Measurements from ENCODE around the gene CELA2B.
"Not testable (repeated sequence)": the region's sequence is repeated elsewhere in the genome, so short reads cannot be mapped to it uniquely, and the experiment has no call there.

Gene CELA2B

DNA sequence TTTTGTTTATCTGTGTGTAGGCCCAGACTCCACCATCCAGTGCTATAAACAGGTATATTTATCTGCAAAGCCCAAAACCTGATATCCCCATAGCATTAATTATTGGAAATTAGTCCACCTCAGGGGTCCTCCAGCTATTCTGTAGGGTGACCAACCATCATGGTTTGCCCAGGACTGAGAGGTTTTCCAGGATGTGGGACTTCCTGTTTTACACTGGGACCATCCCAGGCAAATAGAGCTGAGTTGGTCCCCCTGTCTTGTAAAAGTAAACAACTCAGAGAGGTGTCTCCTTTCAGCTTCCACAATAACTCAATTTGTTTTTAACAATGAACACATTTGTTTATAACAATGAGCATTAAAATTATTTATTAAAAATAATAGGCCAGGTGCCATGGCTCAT lies 7.8 kb upstream of the CELA2B start:
- DNase-seq (ENCODE audit: low read depth, low spot score) = no peak

DNA sequence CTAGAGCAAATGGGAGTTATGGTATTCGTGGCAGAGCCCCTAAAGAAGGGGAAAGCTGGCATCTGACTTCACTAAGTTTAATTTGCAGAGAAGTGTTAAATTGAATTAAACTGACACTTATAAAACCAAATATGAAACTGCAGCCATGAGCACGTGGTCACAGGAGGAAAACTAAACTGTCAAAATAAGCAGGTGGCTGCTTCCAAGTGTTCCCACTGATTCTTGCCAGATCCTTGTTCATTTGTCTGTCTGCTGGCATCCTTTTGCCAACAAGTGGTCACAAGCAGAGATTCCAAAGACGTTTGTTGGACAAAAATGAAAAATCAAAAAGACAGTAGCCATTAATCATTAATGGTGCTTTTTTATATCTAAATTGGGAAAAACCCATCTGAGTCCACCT lies 6.5 kb upstream of the CELA2B start:
- no peak for DNase-seq (ENCODE audit: low read depth, low spot score)

DNA sequence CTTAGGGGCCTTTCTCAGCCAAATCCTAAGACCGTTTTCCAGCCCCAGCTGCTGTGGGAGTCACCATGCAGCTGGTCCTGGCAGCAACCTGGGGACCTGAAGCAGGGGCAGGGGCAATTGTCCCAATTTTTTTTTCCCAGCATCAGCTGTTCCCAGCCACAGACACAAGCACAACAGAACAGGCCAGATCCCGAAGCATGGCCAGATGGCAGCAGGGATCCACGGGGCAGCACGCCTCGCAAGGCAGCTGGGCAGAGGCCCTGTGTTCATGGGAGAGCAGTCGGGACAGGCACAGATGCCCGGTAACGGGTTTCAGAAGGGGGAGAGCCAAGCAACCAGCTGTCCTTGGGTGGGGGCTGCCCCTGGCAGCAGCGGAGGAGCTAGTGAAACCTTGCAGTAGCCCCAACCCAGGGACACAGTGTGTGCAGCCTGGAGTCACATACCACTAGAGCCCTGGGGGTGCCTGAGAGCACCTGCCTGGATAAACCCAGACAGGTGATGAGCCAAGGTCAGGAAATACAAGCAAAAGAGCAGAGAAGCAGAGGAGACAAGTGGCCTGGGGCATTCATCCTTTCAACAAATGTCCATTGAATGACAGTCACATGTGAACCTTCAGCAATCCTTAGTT lies 6.0 kb upstream of the CELA2B start:
- DNase-seq (ENCODE audit: low read depth, low spot score) = not testable (repeated sequence)

DNA sequence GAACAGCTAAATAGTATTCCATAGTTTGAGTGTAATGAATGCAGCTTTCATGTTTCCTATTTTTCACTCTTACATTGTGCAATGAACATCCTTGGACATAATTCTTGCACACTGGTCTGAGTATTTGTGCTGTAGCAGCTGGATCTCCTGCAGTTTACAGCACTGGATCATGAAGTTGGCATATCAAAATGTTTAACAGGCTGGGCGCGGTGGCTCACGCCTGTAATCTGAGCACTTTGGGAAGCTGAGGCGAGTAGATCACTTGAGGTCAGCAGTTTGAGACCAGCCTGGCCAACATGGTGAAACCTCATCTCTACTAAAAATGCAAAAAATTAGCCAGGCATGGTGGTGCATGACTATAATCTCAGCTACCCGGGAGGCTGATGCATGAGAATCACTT lies 4.8 kb upstream of the CELA2B start:
- DNase-seq (ENCODE audit: low read depth, low spot score) = not testable (repeated sequence)

DNA sequence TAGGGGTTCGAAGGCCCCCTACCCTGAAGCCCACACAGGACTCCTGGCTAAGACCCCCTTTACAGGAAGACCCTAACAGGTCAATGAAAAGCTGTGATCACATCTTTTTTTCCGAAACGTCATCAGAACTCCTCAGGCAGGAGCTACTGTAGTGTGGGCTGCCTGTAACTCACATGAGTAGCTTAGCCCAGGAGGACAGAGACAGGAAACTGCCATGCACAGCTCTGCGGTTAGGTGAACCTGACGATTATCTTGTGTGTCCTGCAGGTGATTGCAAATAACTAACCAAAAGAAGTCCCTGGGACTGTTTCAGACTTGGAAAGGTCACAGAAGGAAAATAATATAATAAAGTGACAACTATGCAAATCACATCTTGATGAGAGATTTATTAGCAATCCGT lies 4.2 kb upstream of the CELA2B start:
- not testable (repeated sequence) for DNase-seq (ENCODE audit: low read depth, low spot score)

DNA sequence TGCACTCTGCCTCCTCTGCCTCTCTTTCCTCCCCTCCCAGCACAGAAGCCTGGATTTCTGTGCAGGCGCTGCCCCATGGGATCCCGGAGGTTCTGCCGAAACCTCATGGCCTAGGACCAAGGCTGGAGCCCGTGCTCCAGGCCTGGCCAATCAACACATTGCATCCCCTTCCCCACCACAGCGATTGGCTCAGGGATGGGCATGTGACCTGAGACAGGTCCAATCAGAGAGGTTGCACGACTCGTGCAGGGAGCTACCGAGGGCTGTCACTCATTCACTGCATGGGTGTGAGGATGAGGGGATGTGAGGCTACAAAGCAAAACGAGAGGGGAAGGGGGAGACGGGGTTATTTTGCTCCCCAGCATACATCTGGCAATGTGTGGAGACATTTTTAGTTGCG lies 3.3 kb upstream of the CELA2B start:
- no peak for DNase-seq (ENCODE audit: low read depth, low spot score)

DNA sequence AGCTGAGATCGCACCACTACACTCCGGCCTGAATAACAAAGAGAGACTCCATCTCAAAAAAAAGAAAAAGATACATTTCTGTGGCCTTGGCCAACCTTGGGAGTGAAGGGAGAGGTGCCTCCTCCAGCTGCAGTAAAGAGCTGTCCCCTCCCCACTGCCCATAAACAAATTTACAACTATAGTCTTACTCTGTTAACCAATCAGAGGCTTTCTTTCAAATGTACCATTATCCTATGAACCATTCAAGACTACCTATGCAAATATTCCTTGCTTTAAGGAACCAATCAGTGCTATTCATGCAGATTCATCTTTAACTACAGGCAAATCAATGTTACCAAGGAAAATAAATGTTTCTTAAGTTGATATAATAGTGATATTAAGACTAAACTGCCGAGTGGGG lies 1.0 kb downstream of the CELA2B start:
- DNase-seq (ENCODE audit: low read depth, low spot score) = no peak

DNA sequence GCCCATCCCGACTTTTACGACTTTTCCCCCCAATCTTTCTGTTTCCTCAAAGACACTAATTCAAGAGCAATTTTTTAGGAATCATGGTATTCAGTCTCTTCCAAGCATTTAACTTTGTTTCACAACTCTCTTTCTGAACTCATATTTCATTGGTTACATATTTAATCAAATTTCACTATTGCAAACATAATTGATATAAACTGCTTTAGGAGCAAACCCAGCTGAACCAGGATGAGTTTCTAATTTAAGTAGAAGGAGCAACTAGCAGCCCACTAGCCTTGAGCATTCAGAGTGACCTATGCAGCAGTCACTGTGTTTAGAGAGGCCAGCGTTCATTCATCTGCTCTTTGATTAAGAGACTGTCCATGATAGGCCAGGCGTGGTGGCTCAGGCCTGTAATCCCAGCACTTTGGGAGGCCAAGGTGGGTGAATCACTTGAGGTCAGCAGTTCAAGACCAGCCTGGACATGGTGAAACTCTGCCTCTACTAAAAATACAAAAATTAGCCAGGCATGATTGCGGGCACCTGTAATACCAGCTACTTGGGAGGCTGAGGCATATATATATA lies 1.8 kb downstream of the CELA2B start:
- no peak for DNase-seq (ENCODE audit: low read depth, low spot score)

DNA sequence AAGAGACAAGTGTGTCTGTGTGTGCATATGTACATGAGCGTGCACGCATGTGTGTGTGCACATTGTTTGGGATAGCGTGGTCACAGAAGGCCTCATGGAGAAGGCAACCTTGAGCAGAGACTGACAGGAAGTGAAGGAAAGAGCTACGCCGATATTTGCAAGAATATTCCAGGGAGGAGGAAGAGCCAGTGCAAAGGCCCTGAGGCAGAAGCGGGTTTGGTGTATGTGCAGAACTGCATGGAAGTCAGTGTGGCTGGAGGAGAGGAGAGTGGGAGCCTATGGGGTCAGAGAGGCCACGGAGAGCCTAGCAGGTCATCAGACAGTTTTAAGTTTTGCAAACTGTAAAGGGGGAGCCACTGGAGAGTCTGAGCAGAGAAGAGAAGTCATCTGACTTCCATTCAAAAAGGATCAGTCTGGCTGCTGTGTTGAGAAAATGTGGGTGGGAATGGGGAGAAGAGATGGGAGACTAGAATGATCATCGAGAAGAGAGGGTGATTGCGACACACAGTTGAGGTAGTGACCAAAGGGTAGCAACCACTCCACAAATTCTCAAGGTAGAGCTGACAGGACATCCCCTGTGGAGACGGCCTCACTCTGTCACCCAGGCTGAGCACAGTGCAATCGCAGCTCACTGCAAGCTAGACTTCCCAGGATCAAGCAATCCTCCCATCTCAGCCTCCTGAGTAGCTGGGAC lies 3.9 kb downstream of the CELA2B start:
- DNase-seq (ENCODE audit: low read depth, low spot score) = no peak

DNA sequence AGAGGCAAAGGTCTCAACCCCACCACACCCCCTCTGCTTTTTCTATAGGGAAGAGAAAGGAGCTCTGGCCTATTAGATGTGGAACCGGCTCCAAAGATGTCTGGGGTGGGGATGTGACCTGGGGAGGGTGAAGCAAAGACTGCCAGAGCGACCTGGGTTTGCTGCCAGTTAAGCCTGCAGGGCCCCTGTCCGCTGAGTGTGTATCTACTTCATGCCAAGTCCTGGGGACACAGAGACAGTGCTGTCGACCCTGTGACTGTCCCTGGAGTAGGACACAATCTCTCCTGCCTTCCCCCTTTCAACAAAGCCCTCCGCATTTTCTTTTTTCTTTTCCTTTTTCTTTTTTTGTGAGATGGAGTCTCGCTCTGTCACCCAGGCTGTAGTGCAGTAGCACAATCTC lies 6.6 kb downstream of the CELA2B start:
- not testable (repeated sequence) for DNase-seq (ENCODE audit: low read depth, low spot score)

DNA sequence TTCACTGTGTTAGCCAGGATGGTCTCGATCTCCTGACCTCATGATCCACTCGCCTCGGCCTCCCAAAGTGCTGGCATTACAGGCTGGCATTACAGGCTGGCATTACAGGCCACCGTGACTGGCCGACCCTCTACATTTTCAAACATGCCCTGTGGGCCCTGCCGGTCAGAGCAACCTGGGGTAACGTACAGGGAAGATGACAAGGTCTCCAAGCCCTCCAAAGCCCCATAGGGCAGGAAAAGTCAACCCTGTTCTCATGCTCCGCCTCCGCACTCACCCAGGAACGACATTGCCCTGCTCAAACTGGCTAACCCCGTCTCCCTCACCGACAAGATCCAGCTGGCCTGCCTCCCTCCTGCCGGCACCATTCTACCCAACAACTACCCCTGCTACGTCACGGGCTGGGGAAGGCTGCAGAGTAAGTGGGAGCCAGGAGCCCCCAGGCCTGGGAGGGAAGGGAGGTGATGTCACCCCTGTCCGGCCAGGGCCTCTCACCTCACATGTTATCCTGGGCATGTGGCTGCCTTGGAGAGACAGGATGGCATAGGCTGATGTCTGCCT lies 7.2 kb downstream of the CELA2B start:
- DNase-seq (ENCODE audit: low read depth, low spot score) = not testable (repeated sequence)

DNA sequence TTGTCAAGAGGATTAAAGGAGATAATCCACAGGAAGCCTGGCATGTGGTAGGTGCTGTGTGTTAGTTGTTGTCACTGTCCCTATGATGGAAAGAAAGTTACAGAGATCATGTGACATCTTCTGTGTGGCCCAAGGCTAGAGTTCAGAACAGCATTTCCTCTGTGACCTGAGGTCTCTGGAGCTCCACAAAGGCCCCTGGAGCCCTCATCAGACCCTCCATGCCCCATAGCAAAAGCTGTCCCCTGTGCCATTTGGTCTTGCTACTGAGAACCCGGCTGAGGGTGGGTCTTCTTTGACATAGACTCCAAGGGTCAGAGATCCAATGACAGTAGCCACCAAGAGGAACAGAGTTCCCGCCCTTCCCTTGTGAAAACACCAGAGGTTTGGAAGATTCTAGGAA lies 8.1 kb downstream of the CELA2B start:
- no peak for DNase-seq (ENCODE audit: low read depth, low spot score)

DNA sequence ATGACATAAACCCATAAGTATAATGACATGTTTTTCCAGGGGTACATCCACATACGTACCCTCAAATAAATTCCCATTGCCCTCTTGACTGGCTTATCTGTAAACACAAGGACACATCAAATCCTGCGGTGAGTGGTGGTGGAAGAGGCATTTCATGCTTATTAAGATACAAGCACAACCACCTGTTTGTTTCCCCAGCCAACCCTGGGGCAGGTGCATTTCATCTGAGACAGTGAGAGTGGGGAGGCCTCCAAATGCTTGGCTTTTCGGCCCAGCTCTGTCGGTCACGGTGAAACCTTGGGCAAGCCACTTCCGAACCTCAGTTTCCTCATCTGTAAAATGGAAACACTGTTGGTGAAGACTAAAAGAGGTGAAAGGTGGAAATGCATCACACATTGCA lies 8.5 kb downstream of the CELA2B start:
- DNase-seq (ENCODE audit: low read depth, low spot score) = not testable (repeated sequence)

DNA sequence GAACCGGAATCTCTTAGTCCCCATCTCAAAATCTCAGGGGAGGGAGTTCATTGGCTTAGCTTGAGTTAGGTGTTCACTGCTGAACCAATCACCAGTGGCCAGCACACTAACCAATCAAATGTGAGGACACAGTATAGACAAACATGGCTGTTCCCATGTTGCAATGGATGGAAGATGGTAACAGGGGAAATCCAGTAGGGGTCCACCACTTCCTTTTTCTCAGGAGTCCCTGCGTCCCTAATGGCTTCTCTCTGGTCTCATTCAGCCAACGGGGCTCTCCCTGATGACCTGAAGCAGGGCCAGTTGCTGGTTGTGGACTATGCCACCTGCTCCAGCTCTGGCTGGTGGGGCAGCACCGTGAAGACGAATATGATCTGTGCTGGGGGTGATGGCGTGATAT lies 9.7 kb downstream of the CELA2B start:
- DNase-seq (ENCODE audit: low read depth, low spot score) = no peak

DNA sequence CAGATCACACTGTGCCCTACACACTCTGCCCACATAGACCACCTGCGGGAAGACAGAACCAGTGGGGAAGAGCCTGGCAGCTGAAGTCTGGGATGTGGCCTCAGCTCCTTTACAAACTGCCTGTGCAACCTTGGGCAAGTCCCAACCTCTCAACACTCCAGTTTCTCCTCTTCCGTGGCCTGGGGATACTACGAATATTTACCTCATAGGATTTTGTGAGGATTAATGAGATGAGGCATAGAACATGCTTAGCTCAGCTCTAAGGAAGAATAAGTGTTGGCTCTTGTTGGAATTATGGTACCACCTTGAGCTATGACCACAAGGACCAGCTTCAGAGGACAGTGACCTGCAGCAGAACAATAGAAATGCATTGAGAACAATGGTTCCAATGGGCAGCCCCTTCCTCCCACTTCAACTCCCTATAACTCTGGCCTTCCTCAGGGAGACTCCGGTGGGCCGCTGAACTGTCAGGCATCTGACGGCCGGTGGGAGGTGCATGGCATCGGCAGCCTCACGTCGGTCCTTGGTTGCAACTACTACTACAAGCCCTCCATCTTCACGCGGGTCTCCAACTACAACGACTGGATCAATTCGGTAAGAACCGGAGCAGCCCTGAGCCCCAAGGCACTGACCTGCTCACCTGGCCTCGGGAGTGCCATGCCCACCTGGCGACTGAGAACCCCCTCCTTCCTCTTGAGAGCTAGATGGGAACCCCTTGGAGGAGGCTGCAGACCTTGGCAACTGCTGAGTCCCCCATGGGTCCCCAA lies 11.1 kb downstream of the CELA2B start:
- DNase-seq (ENCODE audit: low read depth, low spot score) = not testable (repeated sequence)

DNA sequence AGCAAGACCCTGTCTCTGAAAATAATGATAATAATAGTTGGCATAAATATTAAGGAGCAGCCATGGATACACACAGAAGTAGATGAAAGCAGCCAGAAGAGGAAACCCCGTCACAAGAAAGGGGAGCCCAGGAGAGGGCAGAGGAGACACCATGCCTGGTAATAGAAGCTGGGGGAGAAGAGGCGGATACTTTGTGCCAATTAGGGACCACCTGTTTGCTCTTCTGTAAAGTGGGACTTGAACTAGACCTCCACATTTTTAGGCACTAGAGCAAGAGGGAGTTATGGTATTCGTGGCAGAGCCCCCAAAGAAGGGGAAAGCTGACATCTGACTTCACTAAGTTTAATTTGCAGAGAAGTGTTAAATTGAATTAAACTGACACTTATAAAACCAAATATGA lies 12.5 kb downstream of the CELA2B start:
- DNase-seq (ENCODE audit: low read depth, low spot score) = no peak

DNA sequence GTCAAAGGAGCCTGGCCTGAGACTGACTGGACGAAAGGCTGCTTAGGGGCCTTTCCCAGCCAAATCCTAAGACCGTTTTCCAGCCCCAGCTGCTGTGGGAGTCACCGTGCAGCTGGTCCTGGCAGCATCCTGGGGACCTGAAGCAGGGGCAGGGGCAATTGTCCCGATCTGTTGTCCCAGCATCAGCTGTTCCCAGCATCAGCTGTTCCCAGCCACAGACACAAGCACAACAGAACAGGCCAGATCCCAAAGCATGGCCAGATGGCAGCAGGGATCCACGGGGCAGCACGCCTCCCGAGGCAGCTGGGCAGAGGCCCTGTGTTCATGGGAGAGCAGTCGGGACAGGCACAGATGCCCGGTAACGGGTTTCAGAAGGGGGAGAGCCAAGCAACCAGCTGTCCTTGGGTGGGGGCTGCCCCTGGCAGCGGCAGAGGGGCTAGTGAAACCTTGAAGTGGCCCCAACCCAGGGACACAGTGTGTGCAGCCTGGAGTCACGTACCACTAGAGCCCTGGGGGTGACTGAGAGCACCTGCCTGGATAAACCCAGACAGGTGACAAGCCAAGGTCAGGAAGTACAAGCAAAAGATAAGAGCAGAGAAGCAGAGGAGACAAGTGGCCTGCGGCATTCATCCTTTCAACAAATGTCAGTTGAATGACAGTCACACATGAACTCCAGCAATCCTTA lies 13.3 kb downstream of the CELA2B start:
- no peak for DNase-seq (ENCODE audit: low read depth, low spot score)

DNA sequence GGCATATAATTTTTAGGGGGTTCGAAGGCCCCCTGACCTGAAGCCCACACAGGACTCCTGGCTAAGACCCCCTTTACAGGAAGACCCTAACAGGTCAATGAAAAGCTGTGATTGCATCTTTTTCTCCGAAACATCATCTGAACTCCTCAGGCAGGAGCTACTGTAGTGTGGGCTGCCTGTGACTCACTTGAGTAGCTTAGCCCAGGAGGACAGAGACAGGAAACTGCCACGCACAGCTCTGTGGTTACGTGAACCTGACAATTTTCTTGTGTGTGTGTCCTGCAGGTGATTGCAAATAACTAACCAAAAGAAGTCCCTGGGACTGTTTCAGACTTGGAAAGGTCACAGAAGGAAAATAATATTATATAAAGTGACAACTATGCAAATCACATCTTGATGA lies 15.1 kb downstream of the CELA2B start:
- not testable (repeated sequence) for DNase-seq (ENCODE audit: low read depth, low spot score)

DNA sequence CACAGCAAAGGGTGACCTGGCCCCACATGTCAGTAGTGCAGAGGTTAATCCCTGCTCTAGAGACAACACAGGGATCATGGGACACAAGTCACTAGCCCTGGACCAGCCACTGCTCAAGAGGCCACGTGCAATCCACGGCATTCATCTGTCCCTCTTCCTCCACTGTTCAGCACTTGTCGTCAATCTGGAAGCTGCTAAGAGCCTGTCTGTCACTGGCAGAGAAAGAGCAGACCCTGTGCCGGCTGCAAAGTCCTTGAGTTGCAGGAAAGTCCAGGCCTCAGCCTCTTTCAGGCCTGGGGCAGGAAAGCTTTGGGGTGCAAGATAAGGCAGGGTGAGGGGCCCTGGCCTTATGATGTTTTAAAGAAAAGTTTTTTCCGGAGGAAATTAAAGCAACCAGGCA lies 16.7 kb downstream of the CELA2B start:
- DNase-seq (ENCODE audit: low read depth, low spot score) = no peak

DNA sequence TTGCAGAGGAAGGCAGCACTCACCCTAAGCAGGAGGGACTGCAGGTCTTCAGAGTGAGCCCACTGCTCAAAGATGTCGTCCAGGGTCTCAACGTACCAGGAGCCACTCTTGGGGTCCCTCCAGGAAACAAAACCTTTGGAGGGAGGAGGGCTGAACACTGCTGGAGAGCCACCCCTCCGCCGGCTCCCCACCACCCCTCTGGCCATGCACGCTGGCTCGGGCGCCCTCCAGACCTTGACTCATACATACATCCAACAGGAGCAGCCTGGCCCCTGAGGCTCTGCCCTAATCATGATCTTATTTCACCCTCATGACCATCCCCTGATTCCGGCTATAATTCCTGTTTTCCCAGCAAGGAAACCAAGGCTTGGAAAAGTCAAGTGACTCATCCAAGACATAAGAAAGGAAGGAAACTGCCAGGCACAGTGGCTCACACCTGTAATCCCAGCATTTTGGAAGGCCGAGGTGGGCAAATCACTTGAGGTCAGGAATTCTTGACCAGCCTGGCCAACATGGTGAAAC lies 18.0 kb downstream of the CELA2B start:
- DNase-seq (ENCODE audit: low read depth, low spot score) = no peak

Data from activated naive CD8-positive, alpha-beta T cell treated with anti-CD3 and anti-CD28 coated beads, Interleukin-2, amount 50 U/mL, for 16 hours (primary cell).